Activated naive CD4-positive, alpha-beta T cell (primary cell): ENCODE data around the gene FUT6.
A peak's percentile ranks its signal among the peaks of the same experiment; 100 is the strongest.

Experiments used
- DNase-seq, 4 experiments: peaks; one replicate each; lab custom pipeline; 2025; lab: John Stamatoyannopoulos, UW

Gene FUT6

GRCh38 chr19:5804516-5805461 is 34.7 kb downstream of the FUT6 start, which contains the start of gene NRTN:
Gene NRTN (plus strand): TSS chr19:5805067. CDS start chr19:5824166, 19,099 bp downstream.
- peak in 2 of 4 experiments; percentile 16 to 64 for DNase-seq

- DNase-seq: peak; percentile 82 to 94 (median 90)
Observed at GRCh38 chr19:5803752-5804515, 35.6 kb downstream of the FUT6 start.

- DNase-seq: no peak
Observed at GRCh38 chr19:5803441-5803751, 36.1 kb downstream of the FUT6 start.

DNA sequence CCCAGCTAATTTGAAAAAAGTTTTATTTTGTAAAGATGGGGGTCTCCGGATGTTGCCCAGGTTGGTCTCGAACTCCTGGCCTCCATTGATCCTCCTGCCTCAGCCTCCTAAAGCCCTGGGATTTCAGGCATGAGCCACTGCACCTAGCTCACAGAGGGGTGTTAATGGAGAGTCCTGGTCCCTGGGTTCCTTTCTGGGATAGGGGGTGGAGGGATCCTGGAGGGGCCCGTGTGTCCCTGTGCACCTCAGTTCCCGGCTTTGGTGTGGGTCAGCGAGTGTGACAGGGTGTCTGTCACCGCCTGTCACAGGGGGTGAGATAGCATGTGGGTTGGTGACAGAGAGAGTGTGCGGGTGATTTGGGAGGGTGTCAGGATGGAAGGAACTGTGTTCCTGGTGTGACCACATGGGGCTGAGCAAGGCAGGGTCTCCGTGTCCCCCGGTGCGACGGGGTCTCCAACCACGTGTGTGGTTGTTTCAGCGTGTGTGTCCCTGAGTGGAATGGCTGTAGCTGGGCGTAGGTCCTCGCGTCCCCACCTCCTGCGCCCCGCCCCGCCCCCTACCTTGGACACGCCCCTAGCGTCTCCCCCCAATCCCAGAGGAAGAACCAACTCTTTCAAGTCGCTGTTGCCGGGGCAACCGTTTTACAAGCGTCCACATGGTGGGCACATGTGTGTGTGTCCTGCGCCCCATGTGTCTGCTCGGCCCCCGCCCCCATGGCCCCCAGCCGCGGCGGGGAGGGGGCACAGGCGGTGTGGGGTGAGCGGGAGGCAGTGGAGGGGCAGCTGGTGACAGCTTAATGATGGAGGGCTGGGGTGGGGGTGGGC is 37.5 kb downstream of the FUT6 start:
- DNase-seq: no peak

DNA sequence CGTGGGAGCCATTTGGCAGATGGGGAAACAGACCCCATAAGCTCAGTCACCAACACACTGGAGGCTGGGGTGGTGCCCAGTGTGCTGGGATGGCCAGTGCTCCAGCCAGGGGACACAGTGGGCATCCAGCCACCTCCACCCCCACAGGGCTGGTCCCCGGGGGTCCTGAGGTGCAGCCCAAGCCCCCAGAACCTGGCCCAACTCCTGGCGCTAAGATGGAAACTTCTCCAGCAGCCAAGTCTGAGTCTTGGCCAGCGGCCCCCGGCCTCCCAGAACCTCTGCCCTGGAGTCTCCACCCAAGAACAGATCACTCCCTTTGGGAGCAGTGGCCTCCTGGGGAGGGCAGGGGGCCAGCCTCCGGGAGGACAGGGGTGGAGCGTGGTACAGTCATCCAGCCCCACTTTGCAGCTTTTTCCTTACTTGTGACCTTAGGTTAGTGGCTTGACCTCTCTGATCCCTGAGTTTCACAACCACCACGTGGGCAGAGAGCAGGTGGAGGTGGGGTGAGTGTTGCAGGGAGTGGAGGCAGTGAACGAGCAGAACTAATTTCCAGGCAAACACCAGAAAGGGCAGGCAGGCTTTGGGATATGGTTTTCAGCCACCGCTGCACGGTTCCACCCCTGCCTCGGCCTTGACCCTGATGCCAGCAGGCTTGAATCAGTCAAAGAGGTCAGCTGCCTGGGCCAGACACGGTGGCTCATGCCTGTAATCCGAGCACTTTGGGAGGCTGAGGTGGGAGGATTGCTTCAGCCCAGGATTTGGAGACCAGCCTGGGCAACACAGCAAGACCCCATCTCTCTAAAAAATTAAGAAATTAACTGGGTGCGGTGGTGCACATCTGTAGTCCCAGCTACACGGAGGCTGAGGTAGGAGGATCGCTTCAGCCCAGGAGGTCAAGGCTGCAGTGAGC is 38.9 kb downstream of the FUT6 start:
- DNase-seq: no peak

DNA sequence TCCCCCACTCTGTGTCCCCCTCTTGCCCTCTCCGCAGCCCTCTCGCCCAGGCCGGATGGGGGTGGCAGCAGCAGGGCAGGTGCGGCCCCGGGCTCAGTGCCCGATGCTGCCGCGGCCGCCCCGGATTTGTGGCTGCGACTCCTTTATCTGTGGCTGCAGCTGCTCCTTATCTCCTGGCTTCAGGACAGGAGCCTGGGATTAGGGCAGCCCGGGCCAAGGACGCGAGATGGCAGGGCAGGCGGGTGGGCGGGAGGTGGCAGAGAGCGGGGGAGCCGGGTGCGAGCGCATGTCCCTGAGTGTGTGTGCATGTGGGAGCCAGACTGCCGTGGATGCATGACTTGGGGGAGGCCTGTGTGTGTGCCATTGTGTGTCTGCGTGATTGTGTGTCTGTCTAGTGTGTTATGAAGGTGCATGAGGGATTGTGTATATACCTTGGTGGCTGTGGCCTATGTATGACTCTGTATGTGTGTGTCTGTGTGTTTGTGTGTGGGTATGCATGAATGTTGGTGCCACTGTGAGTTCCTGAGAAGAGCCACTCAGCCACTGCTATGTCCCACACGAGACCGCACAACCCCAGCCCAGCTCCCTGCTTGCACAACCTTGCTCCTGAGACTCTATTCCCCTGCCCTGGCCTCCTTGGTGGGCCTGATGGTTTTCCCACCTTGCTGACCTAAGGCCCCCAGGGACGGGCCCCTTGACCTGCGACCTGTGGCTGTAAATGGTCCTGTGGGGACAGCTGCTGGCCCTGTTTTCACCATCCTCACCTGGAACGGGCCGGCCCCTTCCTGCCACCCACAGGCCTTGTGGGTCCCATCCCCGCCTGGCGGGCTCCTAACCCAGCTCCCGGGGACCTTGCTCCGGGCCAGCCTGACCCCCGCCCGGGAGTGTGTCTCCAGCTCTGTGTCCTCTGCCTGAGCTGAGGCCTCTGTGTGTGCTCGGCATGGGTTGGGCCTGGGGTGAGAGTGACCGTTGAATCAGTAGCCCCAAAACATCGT is 40.0 kb downstream of the FUT6 start:
- no peak for DNase-seq

DNA sequence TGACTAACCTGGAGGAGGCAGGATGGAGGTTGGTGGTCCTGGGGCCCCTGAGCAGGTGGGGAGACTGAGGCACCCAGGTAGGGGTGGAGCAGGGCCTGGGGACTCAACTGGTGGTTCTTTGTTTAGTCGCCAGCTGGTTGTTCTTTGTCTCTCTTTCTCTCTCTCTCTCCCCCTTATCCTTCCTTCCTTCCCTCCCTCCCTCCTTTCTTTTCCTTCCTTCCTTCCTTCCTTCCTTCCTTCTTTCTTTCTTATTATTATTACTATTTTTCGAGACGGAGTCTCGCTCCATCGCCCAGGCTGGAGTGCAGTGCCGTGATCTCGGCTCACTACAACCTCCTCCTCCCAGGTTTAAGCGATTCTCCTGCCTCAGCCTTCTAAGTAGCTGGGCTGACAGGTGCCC is 41.3 kb downstream of the FUT6 start:
- DNase-seq: no peak

- no peak for DNase-seq
Observed at GRCh38 chr19:5795382-5795919, 44.1 kb downstream of the FUT6 start.

GRCh38 chr19:5793188-5793587 is 46.3 kb downstream of the FUT6 start:
- no peak for DNase-seq

- DNase-seq: no peak
Observed at GRCh38 chr19:5792224-5792623, 47.3 kb downstream of the FUT6 start.

DNA sequence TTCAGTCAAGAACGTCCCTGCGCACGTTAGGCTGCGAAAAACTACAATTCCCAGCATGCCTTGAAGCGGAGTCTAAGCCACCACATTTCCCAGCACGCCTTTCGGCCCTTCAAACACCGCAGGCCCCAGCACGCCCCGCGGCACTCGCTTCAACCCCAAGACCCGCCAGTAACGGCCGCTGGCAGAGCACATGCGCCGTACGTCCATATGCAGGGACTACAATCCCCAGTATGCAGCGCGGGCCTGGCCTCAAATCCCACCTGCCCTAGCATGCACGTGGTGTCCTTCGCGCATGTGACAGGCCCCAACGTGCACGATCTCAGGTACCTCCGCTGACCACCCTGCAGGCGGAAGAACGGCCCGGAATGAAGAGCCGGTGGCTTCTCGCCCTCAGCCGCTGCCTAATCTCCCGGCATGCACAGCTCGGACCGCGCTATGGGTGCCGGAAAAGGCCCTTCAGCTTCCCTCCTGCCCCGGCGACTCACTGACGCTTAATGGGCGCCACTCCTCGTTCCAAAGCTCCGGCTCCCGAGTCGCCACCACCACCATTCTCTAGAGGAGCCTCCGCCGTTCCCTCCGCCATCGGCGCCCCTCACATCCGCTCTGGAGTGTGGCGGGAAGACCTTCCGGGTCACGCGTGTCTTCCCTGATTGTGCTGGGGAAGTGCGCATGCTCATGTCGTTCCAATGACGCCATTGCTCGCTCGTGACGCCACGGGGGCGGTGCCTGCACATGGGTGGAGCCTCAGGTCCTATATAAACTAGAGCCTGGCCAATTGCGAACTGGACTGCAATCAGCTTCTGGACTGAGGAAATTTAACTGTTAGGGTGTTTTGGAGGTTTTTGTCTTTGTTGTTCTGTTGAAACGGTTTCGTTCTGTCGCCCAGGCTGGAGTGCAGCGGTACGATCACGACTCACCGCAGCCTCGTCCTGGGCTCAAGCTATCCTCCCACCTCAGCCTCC is 48.7 kb downstream of the FUT6 start, which contains the start of gene DUS3L:
Gene DUS3L (minus strand): TSS at position 605 of the 962 bp plus-strand sequence. CDS start 22 bp downstream, at position 583.
- peak; percentile 87 to 92 (median 88) for DNase-seq

- DNase-seq: no peak
Observed at GRCh38 chr19:5789886-5790558, 49.5 kb downstream of the FUT6 start.

DNA sequence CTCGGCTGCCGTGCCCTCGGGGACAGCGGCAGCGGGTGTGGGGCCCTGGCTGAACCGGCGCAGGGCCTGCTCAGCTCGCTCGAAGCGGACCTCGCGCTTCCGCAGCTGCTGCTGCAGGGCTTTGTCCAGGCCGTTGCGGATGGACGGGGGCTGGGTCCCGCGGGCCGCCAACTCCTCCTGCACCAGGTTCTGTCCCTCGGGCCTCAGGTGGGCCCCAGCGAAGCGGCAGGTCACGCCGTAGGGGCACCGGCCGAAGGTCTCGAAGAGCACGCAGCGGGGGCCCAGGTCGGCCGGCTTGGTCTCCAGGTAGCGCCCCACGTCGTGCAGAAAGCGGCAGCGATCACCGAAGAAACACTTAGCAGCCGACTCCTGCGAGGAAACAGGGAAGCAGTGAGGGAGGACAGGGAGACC is 50.1 kb downstream of the FUT6 start:
- no peak for DNase-seq

DNA sequence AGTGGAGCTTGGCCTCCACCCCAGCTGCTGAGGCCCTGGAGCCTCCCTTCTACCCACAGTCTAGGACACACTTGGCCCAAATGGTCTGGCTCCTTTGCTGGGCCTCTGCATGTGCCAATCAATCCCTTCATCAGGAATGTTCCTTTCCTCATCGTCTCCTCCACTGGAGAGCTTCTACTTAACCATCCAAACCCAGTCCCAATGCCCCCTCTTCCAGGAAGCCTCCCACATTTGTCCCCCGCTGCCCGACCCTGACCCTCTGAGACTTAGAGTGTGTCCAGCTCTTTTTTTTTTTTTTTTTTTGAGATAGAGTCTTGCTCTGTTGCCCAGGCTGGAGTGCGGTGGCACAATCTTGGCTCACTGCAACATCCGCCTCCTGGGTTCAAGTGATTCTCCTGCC is 51.1 kb downstream of the FUT6 start:
- no peak for DNase-seq

DNA sequence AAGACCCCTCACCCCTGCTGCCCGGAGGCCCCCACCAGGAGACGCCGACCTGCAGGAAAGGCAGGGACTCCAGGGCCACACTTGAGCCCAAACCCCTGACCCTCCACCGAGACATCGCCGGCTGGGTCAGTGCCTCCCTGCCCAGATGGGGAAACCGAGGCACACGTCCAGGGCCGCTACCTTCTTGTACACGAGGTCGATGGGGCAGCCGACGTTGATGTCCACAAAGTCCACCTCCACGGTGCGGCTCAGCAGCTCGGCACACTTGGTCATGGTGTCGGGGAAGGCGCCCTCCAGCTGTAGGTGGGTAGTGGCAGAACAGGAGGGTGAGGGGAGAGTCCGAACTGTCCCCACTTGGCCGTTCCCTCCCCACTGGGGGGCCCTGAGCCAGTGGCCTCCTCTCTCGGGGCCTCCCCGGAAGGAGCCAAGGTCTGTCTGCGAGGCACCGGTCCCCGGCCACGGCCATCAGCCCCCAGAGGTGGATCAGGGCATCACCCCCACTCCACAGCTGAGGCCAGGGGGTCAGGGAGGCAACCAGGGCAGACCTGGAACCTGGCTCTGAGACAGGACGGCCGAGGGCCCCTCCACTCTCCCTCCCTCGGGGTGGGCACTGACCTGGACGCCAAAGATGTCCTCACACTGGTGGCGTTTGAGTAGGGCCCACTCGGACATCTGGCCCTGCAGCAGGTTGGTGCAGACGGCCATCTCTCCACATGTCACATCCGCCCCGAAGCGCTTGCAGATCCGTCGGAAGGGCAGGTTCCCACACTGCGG is 51.9 kb downstream of the FUT6 start:
- DNase-seq: no peak

- no peak for DNase-seq
Observed at GRCh38 chr19:5786593-5787408, 52.7 kb downstream of the FUT6 start.
